HG03342 (cell line): ENCODE data around the gene PPP2R5E.

ENCODE experiments used
- ATAC-seq: cut with Tn5 transposase; IDR thresholded peaks from one replicate; pipeline ENCODE4 v1.9.1; 2021; ENCODE audit warnings: mild to moderate bottlenecking, moderate library complexity; ENCODE audit not compliant: unreplicated experiment

PPP2R5E gene

GRCh38 chr14:63435838-63436237, 107.3 kb downstream of the PPP2R5E start:
- no peak for ATAC-seq

- ATAC-seq: no peak
These were observed 108.0 kb downstream of the PPP2R5E start for GRCh38 chr14:63435204-63435603.

- ATAC-seq: no peak
These were observed 110.2 kb downstream of the PPP2R5E start for GRCh38 chr14:63432888-63433552.

GRCh38 chr14:63432228-63432627, 110.9 kb downstream of the PPP2R5E start:
- no peak for ATAC-seq

- no peak for ATAC-seq
These were observed 111.7 kb downstream of the PPP2R5E start for GRCh38 chr14:63431466-63431865.

GRCh38 chr14:63428486-63428885, 114.7 kb downstream of the PPP2R5E start:
- ATAC-seq: no peak

GRCh38 chr14:63426838-63427352, 116.3 kb downstream of the PPP2R5E start:
- ATAC-seq: no peak

GRCh38 chr14:63423889-63424288, 119.3 kb downstream of the PPP2R5E start:
- no peak for ATAC-seq

GRCh38 chr14:63423381-63423780, 119.8 kb downstream of the PPP2R5E start:
- no peak for ATAC-seq

GRCh38 chr14:63421919-63422318, 121.3 kb downstream of the PPP2R5E start:
- ATAC-seq: no peak

GRCh38 chr14:63421226-63421625, 122.0 kb downstream of the PPP2R5E start:
- no peak for ATAC-seq

GRCh38 chr14:63418020-63418419, 125.2 kb downstream of the PPP2R5E start:
- ATAC-seq: no peak

GRCh38 chr14:63413009-63413408, 130.2 kb downstream of the PPP2R5E start:
- ATAC-seq: no peak

GRCh38 chr14:63406333-63406732, 136.8 kb downstream of the PPP2R5E start:
- ATAC-seq: no peak

GRCh38 chr14:63405715-63406114, 137.5 kb downstream of the PPP2R5E start:
- ATAC-seq: no peak

- no peak for ATAC-seq
These were observed 138.3 kb downstream of the PPP2R5E start for GRCh38 chr14:63404906-63405305.

GRCh38 chr14:63401646-63402045, 141.5 kb downstream of the PPP2R5E start:
- no peak for ATAC-seq

GRCh38 chr14:63398952-63399351, 144.2 kb downstream of the PPP2R5E start:
- no peak for ATAC-seq

GRCh38 chr14:63394841-63395240, 148.3 kb downstream of the PPP2R5E start:
- ATAC-seq: no peak

GRCh38 chr14:63394432-63394831, 148.7 kb downstream of the PPP2R5E start:
- ATAC-seq: no peak

GRCh38 chr14:63393012-63393411, 150.2 kb downstream of the PPP2R5E start:
- ATAC-seq: no peak

- ATAC-seq: no peak
These were observed 150.9 kb downstream of the PPP2R5E start for GRCh38 chr14:63392236-63392635.
